ENCODE results near the gene RHBDL1.

DNA sequence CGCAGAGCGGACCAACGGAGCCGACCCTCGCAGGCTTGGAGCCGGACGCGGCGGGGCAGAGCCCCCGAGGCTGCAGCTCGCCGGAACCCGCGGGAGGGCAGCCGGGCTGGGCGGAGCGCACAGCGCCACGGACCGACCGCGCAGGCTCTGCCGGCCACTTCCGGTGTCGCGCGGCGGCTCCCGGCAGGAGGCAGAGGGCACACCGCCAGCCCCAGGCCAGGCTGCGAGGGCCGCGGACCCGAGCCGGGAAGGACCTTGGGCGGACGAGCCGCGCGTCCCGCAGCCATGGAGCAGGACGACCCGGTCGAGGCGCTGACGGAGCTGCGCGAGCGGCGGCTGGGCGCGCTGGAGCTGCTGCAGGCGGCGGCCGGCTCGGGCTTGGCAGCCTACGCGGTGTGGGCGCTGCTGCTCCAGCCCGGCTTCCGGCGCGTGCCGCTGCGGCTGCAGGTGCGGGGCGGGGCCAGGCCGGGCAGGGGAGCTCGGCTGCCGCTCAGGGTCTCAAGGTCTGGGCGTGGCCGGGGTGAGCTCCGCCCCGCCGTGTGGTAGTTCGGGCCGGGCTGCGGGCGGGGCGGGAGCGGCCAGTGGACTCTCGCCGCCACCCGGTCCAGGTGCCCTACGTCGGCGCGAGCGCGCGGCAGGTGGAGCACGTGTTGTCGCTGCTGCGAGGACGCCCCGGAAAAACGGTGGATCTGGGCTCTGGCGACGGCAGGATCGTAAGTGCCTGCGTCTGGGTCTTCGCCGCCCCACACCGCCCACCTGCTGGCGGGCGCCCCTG is 45.7 kb downstream of the RHBDL1 start, which contains the start of gene ANTKMT:
- TF ChIP-seq POLR2AphosphoS5 (IDR thresholded peaks at IDR 0.05; ENCODE audit: insufficient read depth, low read depth, low read length) = peak; percentile 83
- TF ChIP-seq CTCF (IDR thresholded peaks at IDR 0.05; ENCODE audit: extremely low read depth in 1 of 2, insufficient read depth in 1 of 2, low read depth in 1 of 2, low read length in 2 of 2) = no peak
- TF ChIP-seq, protein P1, sequence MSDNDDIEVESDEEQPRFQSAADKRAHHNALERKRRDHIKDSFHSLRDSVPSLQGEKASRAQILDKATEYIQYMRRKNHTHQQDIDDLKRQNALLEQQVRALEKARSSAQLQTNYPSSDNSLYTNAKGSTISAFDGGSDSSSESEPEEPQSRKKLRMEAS (IDR thresholded peaks at IDR 0.05; ENCODE audit: insufficient read depth, insufficient read length) = no peak
- TF ChIP-seq EZH2 (IDR thresholded peaks at IDR 0.05; ENCODE audit: borderline replicate concordance, low read depth, low read length, severe bottlenecking) = no peak

Measured in endothelial cell of umbilical vein (primary cell).